GM12878 (cell line): ENCODE measurements around the gene NR4A2. TPM values are rescaled to one million over a fixed set of nuclear protein-coding genes. Genes with fewer than 3 reads are reported as not detected.
A peak's percentile ranks its signal among the peaks of the same experiment; 100 is the strongest.

ENCODE experiments used
- CBX5 ChIP-seq: sonication (generic); IDR thresholded peaks from 2 replicates; pipeline ENCODE4 v1.6.1; 2016; ENCODE audit warnings: low read depth, moderate library complexity, mild to moderate bottlenecking, inconsistent platforms
- DPF2 ChIP-seq: fragments of 450-650 bp; IDR thresholded peaks from 2 replicates; pipeline ENCODE4 v1.6.1; 2017; ENCODE audit warnings: mild to moderate bottlenecking
- EED ChIP-seq: sonication (generic); IDR thresholded peaks from 2 replicates; pipeline ENCODE4 v1.6.1; 2016; ENCODE audit warnings: antibody characterized with exemption, low read depth
- ESRRA ChIP-seq: IDR thresholded peaks from 2 replicates; pipeline ENCODE4 v1.6.1; 2012; ENCODE audit warnings: mild to moderate bottlenecking, low read length, improper control_type of control experiment
- ETV6 ChIP-seq, 2 experiments: fragments of 450-650 bp in 1 of 2; IDR thresholded peaks in 1 of 2; conservative IDR thresholded peaks in 1 of 2; 2 replicates each; pipeline ENCODE4 v1.6.1; 2014; ENCODE audit warnings: antibody characterized with exemption in 1 of 2, borderline replicate concordance in 1 of 2, low read depth in 1 of 2, mild to moderate bottlenecking in 1 of 2, moderate library complexity in 1 of 2
- FOS ChIP-seq: IDR thresholded peaks from 3 replicates; pipeline ENCODE4 v1.6.1; 2011; ENCODE audit warnings: borderline replicate concordance; ENCODE audit not compliant: insufficient read length; ENCODE audit errors: extremely low read depth
- GABPA ChIP-seq: IDR thresholded peaks from 2 replicates; pipeline ENCODE4 v1.6.1; 2014; ENCODE audit warnings: antibody characterized with exemption, low read depth, mild to moderate bottlenecking, inconsistent platforms
- GATAD2B ChIP-seq: fragments of 450-650 bp; conservative IDR thresholded peaks from 2 replicates; pipeline ENCODE4 v1.6.1; 2017; ENCODE audit warnings: low read depth, mild to moderate bottlenecking, moderate library complexity
- IKZF2 ChIP-seq, 2 experiments: fragments of 450-650 bp; IDR thresholded peaks; 2 replicates each; pipeline ENCODE4 v1.6.1; 2017; ENCODE audit warnings: mild to moderate bottlenecking in 2 of 2, moderate library complexity in 2 of 2
- NFIC ChIP-seq: IDR thresholded peaks from 2 replicates; pipeline ENCODE4 v1.6.1; 2012; ENCODE audit warnings: low read depth, mild to moderate bottlenecking, inconsistent platforms, low read length, moderate library complexity
- NFYB ChIP-seq: IDR thresholded peaks from 2 replicates; pipeline ENCODE4 v1.6.1; 2011; ENCODE audit warnings: low read depth, mild to moderate bottlenecking, low read length, improper control_type of control experiment, moderate library complexity; ENCODE audit not compliant: insufficient read depth
- NR2C2 ChIP-seq: IDR thresholded peaks from 2 replicates; pipeline ENCODE4 v1.6.1; 2011; ENCODE audit warnings: borderline replicate concordance, low read depth; ENCODE audit not compliant: control insufficient read depth, insufficient read length
- NRF1 ChIP-seq: conservative IDR thresholded peaks from 2 replicates; pipeline ENCODE4 v1.6.1; 2011; ENCODE audit warnings: mild to moderate bottlenecking, low read depth, low read length, improper control_type of control experiment
- PML ChIP-seq: IDR thresholded peaks from 2 replicates; pipeline ENCODE4 v1.6.1; 2012; ENCODE audit warnings: low read length, inconsistent platforms
- POLR2AphosphoS2 ChIP-seq: IDR thresholded peaks from 2 replicates; pipeline ENCODE4 v1.6.1; 2011; ENCODE audit warnings: low read depth, mild to moderate bottlenecking, low read length, improper control_type of control experiment, moderate library complexity
- RAD21 ChIP-seq: IDR thresholded peaks from 2 replicates; pipeline ENCODE4 v1.6.1; 2011; ENCODE audit warnings: mild to moderate bottlenecking, low read depth, low read length, moderate library complexity; ENCODE audit not compliant: insufficient read depth
- RCOR1 ChIP-seq: conservative IDR thresholded peaks from 2 replicates; pipeline ENCODE4 v1.6.1; 2012; ENCODE audit warnings: low read depth, low read length, improper control_type of control experiment
- SIX5 ChIP-seq: IDR thresholded peaks from 2 replicates; pipeline ENCODE4 v1.6.1; 2011; ENCODE audit warnings: mild to moderate bottlenecking, low read depth, low read length, moderate library complexity; ENCODE audit not compliant: severe bottlenecking
- SMAD5 ChIP-seq: IDR thresholded peaks from 2 replicates; pipeline ENCODE4 v1.6.1; 2016; ENCODE audit warnings: antibody characterized with exemption, low read depth
- SMC3 ChIP-seq: IDR thresholded peaks from 2 replicates; pipeline ENCODE4 v1.6.1; 2011; ENCODE audit warnings: low read length, improper control_type of control experiment, borderline replicate concordance
- SUZ12 ChIP-seq: fragments of 200-600 bp; sonication (generic); IDR thresholded peaks from one replicate; pipeline ENCODE4 v1.6.1; 2018; ENCODE audit warnings: antibody characterized with exemption, mild to moderate bottlenecking; ENCODE audit not compliant: unreplicated experiment
- TBL1XR1 ChIP-seq: IDR thresholded peaks from 2 replicates; pipeline ENCODE4 v1.6.1; 2012; ENCODE audit warnings: low read depth, low read length, improper control_type of control experiment
- polyA plus RNA-seq, 11 experiments: library from polyadenylated mRNA; depleted of rRNA in 4 of 11; unstranded in 6 of 11; stranded (reverse) in 5 of 11; fragments of >200 nt; fragmentation: Nextera tagmentation in 4 of 11; fragmentation: Illumina TruSeq in 1 of 11; extraction: Ambion mirVana in 4 of 11; extraction: Trizol in 1 of 11; gene quantifications; 1 replicate in 1 of 11; 2 replicates in 10 of 11; pipeline versions ENCODE4 v1.2.1 to v1.2.3, GENCODE V29; 2011 to 2016; ENCODE audit warnings: inconsistent platforms in 2 of 11, missing spikeins in 2 of 11, low read depth in 1 of 11
- total RNA-seq, 4 experiments: library from RNA; depleted of rRNA in 3 of 4; stranded (reverse); fragments of >200 nt in 3 of 4; fragmentation: Illumina TruSeq in 1 of 4; extraction: Trizol in 1 of 4; gene quantifications; 2 replicates each; pipeline versions ENCODE4 v1.2.1 to v1.2.3, GENCODE V29; 2013 to 2021
- TF ChIP-seq, protein P1 (sequence below): fragments of 450-650 bp; IDR thresholded peaks from 2 replicates; pipeline ENCODE4 v1.6.1; 2017; ENCODE audit warnings: mild to moderate bottlenecking
- TF ChIP-seq, protein P2 (sequence below): IDR thresholded peaks from 2 replicates; pipeline ENCODE4 v1.6.1; 2012; ENCODE audit warnings: mild to moderate bottlenecking, low read depth, low read length

NR4A2 gene
- total and polyA plus RNA-seq, 10 of the 15 experiments (the other 5 are each of a cell fraction or from before 2014, with no cell fraction given): 0.15 to 3.4 (median 0.58) TPM

DNA sequence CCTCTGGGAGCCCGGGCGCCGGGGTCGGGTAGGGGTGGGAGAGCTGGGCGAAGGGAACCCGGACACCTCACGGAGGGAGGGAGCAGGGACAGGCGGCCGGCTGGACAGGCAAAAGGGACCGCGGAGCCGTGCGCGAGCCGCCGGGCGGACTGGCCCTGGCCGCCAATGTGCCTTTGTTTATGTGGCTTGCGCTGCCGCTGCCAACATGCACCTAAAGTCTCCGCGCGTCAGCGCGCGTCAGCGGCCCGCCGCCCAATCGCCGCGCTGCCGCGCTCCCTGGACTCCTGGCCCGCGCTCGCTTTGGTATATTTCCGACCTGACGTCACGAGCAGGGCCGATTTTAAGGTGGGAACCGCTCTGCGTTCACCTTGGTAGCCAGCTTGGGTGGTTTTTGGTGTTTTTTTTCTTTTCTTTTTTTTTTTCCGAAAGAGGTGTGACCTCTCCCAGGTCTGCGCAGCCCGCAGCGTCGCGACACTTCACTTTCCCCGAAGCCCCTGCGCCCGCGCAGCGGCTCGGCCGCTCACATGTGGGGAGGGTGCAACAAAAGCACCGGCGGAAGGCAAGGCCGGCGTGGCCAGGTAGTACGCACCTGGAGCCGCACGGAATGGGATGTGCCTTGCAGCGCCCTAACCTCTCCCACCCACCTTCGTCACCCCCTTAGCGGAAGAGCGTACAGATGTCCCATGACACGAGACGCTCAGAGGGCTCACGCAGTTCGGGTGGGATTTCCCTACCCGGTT lies at the start of gene NR4A2 (continued):
- TF ChIP-seq POLR2AphosphoS2 (peak; percentile 57; the same call in 1 of the 2 replicates), SMC3 (no peak), ETV6 (conservative IDR thresholded peaks at IDR 0.05 in 1 of 2, IDR thresholded peaks at IDR 0.05 in 1 of 2; ENCODE audit: borderline replicate concordance in 1 of 2, low read depth in 1 of 2) (no peak), GABPA (no peak), RCOR1 (no peak; the same call in 1 of the 2 replicates), SUZ12 (no peak), ESRRA (no peak), NFYB (peak; percentile 82; the same call in 1 of the 2 replicates), CBX5 (no peak), DPF2 (no peak), GATAD2B (no peak), NR2C2 (no peak), SMAD5 (no peak), EED (no peak), NRF1 (no peak), SIX5 (no peak), NFIC (no peak), FOS (no peak), TBL1XR1 (0 out of 2 replicates have a peak, but pooled peaks have one; percentile 18), RAD21 (no peak), PML (no peak), IKZF2 (IDR thresholded peaks at IDR 0.05) (peak; percentile 70; a peak in 3 of 4 replicates)
- TF ChIP-seq, protein P1, sequence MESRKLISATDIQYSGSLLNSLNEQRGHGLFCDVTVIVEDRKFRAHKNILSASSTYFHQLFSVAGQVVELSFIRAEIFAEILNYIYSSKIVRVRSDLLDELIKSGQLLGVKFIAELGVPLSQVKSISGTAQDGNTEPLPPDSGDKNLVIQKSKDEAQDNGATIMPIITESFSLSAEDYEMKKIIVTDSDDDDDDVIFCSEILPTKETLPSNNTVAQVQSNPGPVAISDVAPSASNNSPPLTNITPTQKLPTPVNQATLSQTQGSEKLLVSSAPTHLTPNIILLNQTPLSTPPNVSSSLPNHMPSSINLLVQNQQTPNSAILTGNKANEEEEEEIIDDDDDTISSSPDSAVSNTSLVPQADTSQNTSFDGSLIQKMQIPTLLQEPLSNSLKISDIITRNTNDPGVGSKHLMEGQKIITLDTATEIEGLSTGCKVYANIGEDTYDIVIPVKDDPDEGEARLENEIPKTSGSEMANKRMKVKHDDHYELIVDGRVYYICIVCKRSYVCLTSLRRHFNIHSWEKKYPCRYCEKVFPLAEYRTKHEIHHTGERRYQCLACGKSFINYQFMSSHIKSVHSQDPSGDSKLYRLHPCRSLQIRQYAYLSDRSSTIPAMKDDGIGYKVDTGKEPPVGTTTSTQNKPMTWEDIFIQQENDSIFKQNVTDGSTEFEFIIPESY: no peak
- TF ChIP-seq, protein P2, sequence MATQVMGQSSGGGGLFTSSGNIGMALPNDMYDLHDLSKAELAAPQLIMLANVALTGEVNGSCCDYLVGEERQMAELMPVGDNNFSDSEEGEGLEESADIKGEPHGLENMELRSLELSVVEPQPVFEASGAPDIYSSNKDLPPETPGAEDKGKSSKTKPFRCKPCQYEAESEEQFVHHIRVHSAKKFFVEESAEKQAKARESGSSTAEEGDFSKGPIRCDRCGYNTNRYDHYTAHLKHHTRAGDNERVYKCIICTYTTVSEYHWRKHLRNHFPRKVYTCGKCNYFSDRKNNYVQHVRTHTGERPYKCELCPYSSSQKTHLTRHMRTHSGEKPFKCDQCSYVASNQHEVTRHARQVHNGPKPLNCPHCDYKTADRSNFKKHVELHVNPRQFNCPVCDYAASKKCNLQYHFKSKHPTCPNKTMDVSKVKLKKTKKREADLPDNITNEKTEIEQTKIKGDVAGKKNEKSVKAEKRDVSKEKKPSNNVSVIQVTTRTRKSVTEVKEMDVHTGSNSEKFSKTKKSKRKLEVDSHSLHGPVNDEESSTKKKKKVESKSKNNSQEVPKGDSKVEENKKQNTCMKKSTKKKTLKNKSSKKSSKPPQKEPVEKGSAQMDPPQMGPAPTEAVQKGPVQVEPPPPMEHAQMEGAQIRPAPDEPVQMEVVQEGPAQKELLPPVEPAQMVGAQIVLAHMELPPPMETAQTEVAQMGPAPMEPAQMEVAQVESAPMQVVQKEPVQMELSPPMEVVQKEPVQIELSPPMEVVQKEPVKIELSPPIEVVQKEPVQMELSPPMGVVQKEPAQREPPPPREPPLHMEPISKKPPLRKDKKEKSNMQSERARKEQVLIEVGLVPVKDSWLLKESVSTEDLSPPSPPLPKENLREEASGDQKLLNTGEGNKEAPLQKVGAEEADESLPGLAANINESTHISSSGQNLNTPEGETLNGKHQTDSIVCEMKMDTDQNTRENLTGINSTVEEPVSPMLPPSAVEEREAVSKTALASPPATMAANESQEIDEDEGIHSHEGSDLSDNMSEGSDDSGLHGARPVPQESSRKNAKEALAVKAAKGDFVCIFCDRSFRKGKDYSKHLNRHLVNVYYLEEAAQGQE: no peak
